ENCODE results near the gene PIRT.
A peak's percentile ranks its signal among the peaks of the same experiment; 100 is the strongest.
"Not testable (repeated sequence)": the region's sequence is repeated elsewhere in the genome, so short reads cannot be mapped to it uniquely, and the experiment has no call there.

Gene PIRT

DNA sequence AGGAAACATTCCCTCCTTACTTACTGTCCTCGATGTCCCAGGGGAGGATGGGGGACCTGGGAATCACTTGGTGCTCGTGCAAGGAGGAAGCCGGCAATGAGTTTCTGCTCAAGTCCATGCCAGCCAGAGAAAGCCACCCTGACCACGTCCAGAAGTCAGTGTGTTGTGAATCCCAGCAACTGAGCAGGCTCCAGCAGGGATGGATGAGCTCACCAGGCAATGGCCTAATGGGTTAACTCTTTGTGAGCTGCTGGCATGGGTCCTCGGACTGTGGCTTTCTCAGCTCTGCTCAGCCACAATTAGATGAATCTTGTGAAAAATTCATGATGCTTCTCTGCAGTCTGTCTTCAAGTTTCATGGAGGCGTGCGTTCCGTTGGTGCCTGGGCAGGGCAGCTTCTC, at the start of gene PIRT:
TSS of gene PIRT (minus strand) at position 167 of the 400 bp plus-strand sequence. CDS start 12,442 bp downstream, outside the sequence.
- no peak for TF ChIP-seq CTCF (IDR thresholded peaks at IDR 0.05; ENCODE audit: extremely low read depth, missing control alignments)
- no peak for DNase-seq (ENCODE audit: low spot score)

GRCh38 chr17:10881959-10882358, 44.1 kb upstream of the PIRT start:
- no peak for TF ChIP-seq CTCF (IDR thresholded peaks at IDR 0.05; ENCODE audit: extremely low read depth, missing control alignments)
- no peak for DNase-seq (ENCODE audit: low spot score)

DNA sequence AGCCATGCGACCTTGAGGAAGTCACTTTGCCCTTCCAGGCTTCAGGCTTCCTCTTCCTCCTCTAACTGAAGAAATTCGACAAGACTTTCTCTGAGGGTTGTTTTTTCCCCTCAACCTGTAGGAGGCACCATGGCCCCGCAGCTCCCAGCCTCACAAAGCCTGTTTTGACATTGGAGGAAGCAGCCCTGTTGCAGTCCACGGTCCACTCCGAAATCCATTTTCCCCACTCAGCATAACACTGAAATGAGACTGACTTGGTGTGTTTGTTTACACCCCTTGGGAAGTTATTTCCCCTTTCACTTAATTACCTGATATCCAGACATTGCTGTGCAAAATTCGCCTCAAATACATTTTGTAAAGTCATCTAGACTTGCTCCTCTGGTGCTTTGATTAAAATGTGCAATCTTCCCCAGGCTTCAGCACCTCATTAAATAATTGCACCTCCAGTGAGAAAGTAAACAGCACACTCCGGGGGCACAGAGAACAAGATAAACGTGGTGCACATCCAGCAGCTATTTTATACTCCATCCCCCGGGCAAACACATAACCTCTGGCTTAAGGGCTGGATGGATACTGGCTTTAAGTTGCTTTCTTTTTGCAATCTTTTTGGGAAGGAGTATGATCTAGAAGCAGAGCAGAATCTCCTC, 41.4 kb upstream of the PIRT start:
- DNase-seq (ENCODE audit: low spot score), result no peak
- TF ChIP-seq CTCF (IDR thresholded peaks at IDR 0.05; ENCODE audit: extremely low read depth, missing control alignments), result no peak

DNA sequence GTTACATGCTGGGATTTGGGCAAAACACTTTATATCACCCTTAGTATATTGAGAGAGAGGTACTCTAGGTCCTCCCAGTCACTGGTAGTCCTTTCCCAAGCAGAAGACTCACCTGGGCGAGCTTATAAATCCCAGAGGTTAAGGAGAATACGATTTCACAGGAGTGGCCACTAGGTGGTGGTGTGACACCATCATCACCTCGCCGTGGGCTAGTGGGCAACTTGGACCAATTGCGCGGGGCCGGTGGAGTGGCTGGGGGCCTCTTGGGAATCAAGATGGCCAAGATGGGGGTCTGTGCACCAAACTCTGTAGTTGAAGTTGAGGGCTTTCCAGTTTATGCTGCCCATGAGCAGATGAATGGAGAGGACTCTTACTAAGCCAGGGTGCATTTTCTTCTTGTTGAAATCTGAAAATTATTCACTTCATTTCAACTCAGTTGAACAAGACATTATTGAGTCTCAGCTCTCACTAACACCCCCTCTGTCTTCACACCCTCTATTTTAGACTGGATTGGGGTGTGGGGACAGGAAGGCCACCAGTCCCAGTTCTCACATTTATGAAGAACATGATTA, 38.2 kb upstream of the PIRT start:
- DNase-seq (ENCODE audit: low spot score), result peak; percentile 43
- peak; percentile 59 for TF ChIP-seq CTCF (IDR thresholded peaks at IDR 0.05; ENCODE audit: extremely low read depth, missing control alignments)

- DNase-seq (ENCODE audit: low spot score), result peak; percentile 13
Observed at GRCh38 chr17:10875430-10875851, 37.6 kb upstream of the PIRT start.

GRCh38 chr17:10871914-10872313, 34.0 kb upstream of the PIRT start:
- no peak for TF ChIP-seq CTCF (IDR thresholded peaks at IDR 0.05; ENCODE audit: extremely low read depth, missing control alignments)
- DNase-seq (ENCODE audit: low spot score), result no peak

More at GRCh38 chr17:10875430-10875851, 37.6 kb upstream of the PIRT start:
- no peak for TF ChIP-seq CTCF (IDR thresholded peaks at IDR 0.05; ENCODE audit: extremely low read depth, missing control alignments)

DNA sequence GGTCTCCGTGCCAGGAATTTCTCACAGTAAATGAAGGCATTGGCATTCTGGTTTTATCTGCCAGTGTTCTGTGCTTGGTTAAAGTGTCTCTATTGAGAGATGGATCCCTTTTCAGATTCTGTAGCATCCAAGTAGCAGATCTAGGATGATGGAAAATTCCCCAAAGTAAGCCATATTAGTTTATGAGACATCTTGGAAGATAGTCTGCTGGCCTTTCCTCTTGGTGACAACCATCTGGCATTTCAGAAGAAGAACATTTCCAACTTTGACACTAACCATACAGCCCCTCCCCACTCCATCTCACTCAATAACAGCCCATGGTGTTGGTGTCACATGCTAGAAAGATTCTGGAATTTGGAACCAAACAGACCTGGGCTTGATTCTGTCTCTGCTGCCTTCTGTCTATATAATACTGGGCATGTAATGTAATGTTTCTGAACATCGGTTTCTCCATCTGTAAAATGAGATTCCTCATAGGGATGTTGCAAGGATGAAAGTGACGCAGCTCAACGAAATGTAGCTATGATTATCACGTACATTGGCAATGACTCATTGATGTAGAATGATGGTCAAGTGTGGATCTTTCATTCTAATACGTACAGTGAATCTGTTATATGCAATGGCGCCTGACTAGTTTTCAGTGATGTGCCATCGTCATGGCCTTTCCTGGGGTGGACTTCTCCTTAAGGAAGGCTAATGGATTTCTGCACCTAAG, 32.6 kb upstream of the PIRT start:
- DNase-seq (ENCODE audit: low spot score), result no peak
- no peak for TF ChIP-seq CTCF (IDR thresholded peaks at IDR 0.05; ENCODE audit: extremely low read depth, missing control alignments)

DNA sequence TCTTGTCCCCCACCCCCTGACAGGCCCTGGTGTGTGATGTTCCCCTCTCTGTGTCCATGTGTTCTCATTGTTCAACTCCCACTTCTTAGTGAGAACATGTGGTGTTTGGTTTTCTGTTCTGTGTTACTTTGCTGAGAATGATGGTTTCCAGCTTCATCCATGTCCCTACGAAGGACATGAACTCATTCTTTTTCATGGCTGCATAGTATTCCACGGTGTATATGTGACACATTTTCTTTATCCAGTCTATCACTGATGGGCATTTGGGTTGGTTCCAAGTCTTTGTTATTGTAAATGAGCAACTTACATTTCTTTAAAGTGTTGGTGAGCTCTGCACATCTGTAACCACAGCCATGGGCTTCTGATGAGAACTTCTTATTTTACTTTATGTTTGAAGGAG, 30.9 kb upstream of the PIRT start:
- not testable (repeated sequence) for DNase-seq (ENCODE audit: low spot score)

Measured in GM20000 (cell line).